ENCODE data around the gene ILKAP. TPM values are rescaled to one million over a fixed set of nuclear protein-coding genes. Genes with fewer than 3 reads are reported as not detected.

ILKAP gene
- total and polyA plus RNA-seq, 2 experiments from 2014 or later, result 11.9 to 35.0 TPM

DNA sequence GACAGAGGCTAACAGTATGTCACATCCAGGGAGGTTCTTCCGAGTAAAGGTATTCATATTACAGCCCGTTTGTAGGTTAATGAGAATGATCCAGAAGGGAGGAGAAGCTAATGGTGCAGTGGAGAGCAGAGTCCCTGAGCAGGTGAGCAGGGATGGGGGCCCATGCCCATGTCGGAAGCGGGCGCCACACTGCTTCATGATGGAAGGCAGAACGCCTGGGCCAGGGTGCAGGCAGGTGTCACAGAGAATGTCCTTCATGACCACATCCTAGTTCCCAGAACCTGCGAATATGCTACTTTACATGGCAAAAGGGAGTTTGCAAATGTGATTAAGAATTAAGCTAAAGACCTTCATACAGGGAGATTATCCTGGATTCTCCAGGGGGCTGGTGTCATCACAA is 32.4 kb upstream of the ILKAP start:
- H3K4me3 ChIP-seq, result no peak overlapping the region
- H3K9ac ChIP-seq, result no peak overlapping the region
- H3K27me3 ChIP-seq (replicated peaks; ENCODE audit: insufficient read depth), result peaks cover 39% of the 10 kb centered on the region
- 0 out of 2 replicates have a peak, but pooled peaks cover 4% of the 10 kb centered on the region for H3F3A ChIP-seq (ENCODE audit: insufficient read depth)
- WGBS, 2 experiments (ENCODE audit: low coverage in 1 of 2, low lambda C conversion rate in 2 of 2, missing lambda C conversion rate in 2 of 2), result 92 to 95% methylated on average over 7 of the region's 7 CpGs
- no peaks in the 10 kb centered on the region for H3K79me2 ChIP-seq (ENCODE audit: insufficient read depth)
- no peaks in the 10 kb centered on the region for H3K36me3 ChIP-seq (ENCODE audit: low read depth)
- no peak overlapping the region for H3K4me2 ChIP-seq (ENCODE audit: unreplicated experiment)
- H3K9me2 ChIP-seq (ENCODE audit: insufficient read depth), result no peaks in the 10 kb centered on the region
- no peaks in the 10 kb centered on the region for H3K4me1 ChIP-seq (ENCODE audit: insufficient read depth)
- no peak overlapping the region for H2AFZ ChIP-seq
- H4K20me1 ChIP-seq (ENCODE audit: insufficient read depth), result no peaks in the 10 kb centered on the region
- DNase-seq, result no peak
- H3K9me3 ChIP-seq (ENCODE audit: low read depth), result no peaks in the 10 kb centered on the region
- TF ChIP-seq EZH2 (IDR thresholded peaks at IDR 0.05; ENCODE audit: insufficient read depth, poor library complexity, severe bottlenecking) (no peak), EZH2phosphoT487 (IDR thresholded peaks at IDR 0.05; ENCODE audit: insufficient read depth, low read depth) (no peak)
- H3K27ac ChIP-seq, result no peak overlapping the region
- in situ Hi-C loops (cut with MboI), result no loop called here

DNA sequence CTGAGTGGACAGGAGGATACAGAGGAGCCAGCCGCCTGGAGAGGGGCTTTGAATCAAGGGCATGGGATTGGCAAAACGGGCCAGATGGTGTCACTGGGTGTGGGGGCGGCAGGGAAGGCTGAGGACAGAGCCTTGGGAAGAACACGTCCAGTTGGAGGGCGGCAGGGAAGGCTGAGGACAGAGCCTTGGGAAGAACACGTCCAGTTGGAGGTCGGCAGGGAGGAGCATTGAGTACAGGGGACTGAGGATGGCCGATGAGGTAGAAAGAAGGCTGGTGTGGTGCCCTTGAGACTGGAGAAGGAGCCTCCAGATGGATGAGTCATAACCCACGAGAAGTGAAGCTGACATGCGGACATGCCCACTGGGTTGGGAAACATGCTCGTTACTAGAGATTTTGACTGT is 31.8 kb upstream of the ILKAP start:
- no peak overlapping the region for H3K4me2 ChIP-seq (ENCODE audit: unreplicated experiment)
- H2AFZ ChIP-seq, result no peak overlapping the region
- H3K36me3 ChIP-seq (ENCODE audit: low read depth), result no peaks in the 10 kb centered on the region
- H3K4me1 ChIP-seq (ENCODE audit: insufficient read depth), result no peaks in the 10 kb centered on the region
- no peak overlapping the region for H3K9ac ChIP-seq
- DNase-seq, result peak; percentile 46
- in situ Hi-C loops (cut with MboI), result no loop called here
- no peak for TF ChIP-seq EZH2 (IDR thresholded peaks at IDR 0.05; ENCODE audit: insufficient read depth, poor library complexity, severe bottlenecking)
- TF ChIP-seq EZH2phosphoT487 (IDR thresholded peaks at IDR 0.05; ENCODE audit: insufficient read depth, low read depth), result no peak
- H3F3A ChIP-seq (ENCODE audit: insufficient read depth), result 0 out of 2 replicates have a peak, but pooled peaks cover 4% of the 10 kb centered on the region
- H3K9me2 ChIP-seq (ENCODE audit: insufficient read depth), result no peaks in the 10 kb centered on the region
- H4K20me1 ChIP-seq (ENCODE audit: insufficient read depth), result no peaks in the 10 kb centered on the region
- H3K79me2 ChIP-seq (ENCODE audit: insufficient read depth), result no peaks in the 10 kb centered on the region
- H3K4me3 ChIP-seq, result no peak overlapping the region
- no peak overlapping the region for H3K27ac ChIP-seq
- no peaks in the 10 kb centered on the region for H3K9me3 ChIP-seq (ENCODE audit: low read depth)
- peaks cover 42% of the 10 kb centered on the region for H3K27me3 ChIP-seq (replicated peaks; ENCODE audit: insufficient read depth)
- 62 to 67% methylated on average over 11 of the region's 11 CpGs for WGBS, 2 experiments (ENCODE audit: low coverage in 1 of 2, low lambda C conversion rate in 2 of 2, missing lambda C conversion rate in 2 of 2)

GRCh38 chr2:238233625-238234024 is 30.1 kb upstream of the ILKAP start:
- in situ Hi-C loops (cut with MboI), result no loop called here
- WGBS, 2 experiments (ENCODE audit: low coverage in 1 of 2, low lambda C conversion rate in 2 of 2, missing lambda C conversion rate in 2 of 2), result 74 to 75% methylated on average over 12 of the region's 12 CpGs

GRCh38 chr2:238231809-238232208 is 28.3 kb upstream of the ILKAP start:
- Histone ChIP-seq H3K36me3 (ENCODE audit: low read depth) (no peaks in the 10 kb centered on the region), H3K4me1 (ENCODE audit: insufficient read depth) (no peaks in the 10 kb centered on the region), H3K79me2 (ENCODE audit: insufficient read depth) (no peaks in the 10 kb centered on the region), H2AFZ (no peak overlapping the region; the same call in 1 of the 2 replicates), H3K27ac (no peak overlapping the region), H3K9me2 (ENCODE audit: insufficient read depth) (no peaks in the 10 kb centered on the region), H3K4me2 (ENCODE audit: unreplicated experiment) (no peak overlapping the region), H3K9ac (no peak overlapping the region), H3K27me3 (replicated peaks; ENCODE audit: insufficient read depth) (peaks cover 19% of the 10 kb centered on the region; the same call in 1 of the 2 replicates), H3K4me3 (peak overlapping the region; percentile 66; the same call in 1 of the 2 replicates), H4K20me1 (ENCODE audit: insufficient read depth) (no peaks in the 10 kb centered on the region), H3K9me3 (ENCODE audit: low read depth) (no peaks in the 10 kb centered on the region), H3F3A (ENCODE audit: insufficient read depth) (no peaks in the 10 kb centered on the region)
- 59 to 60% methylated on average over 21 of the region's 21 CpGs for WGBS, 2 experiments (ENCODE audit: low coverage in 1 of 2, low lambda C conversion rate in 2 of 2, missing lambda C conversion rate in 2 of 2)
- in situ Hi-C loops (cut with MboI), result no loop called here
- TF ChIP-seq EZH2 (IDR thresholded peaks at IDR 0.05; ENCODE audit: insufficient read depth, poor library complexity, severe bottlenecking) (no peak), EZH2phosphoT487 (IDR thresholded peaks at IDR 0.05; ENCODE audit: insufficient read depth, low read depth) (no peak)
- no peak for DNase-seq

More at GRCh38 chr2:238233625-238234024, 30.1 kb upstream of the ILKAP start:
- TF ChIP-seq EZH2 (IDR thresholded peaks at IDR 0.05; ENCODE audit: insufficient read depth, poor library complexity, severe bottlenecking) (no peak), EZH2phosphoT487 (IDR thresholded peaks at IDR 0.05; ENCODE audit: insufficient read depth, low read depth) (no peak)
- Histone ChIP-seq H4K20me1 (ENCODE audit: insufficient read depth) (no peaks in the 10 kb centered on the region), H3K9me3 (ENCODE audit: low read depth) (no peaks in the 10 kb centered on the region), H3K4me2 (ENCODE audit: unreplicated experiment) (no peak overlapping the region), H3K9me2 (ENCODE audit: insufficient read depth) (no peaks in the 10 kb centered on the region), H3K27me3 (replicated peaks; ENCODE audit: insufficient read depth) (peaks cover 37% of the 10 kb centered on the region), H3K4me1 (ENCODE audit: insufficient read depth) (no peaks in the 10 kb centered on the region), H3K79me2 (ENCODE audit: insufficient read depth) (no peaks in the 10 kb centered on the region), H3K9ac (no peak overlapping the region), H3K27ac (no peak overlapping the region), H3F3A (ENCODE audit: insufficient read depth) (0 out of 2 replicates have a peak, but pooled peaks cover 4% of the 10 kb centered on the region), H2AFZ (no peak overlapping the region), H3K36me3 (ENCODE audit: low read depth) (no peaks in the 10 kb centered on the region), H3K4me3 (no peak overlapping the region)
- no peak for DNase-seq

Measured in GM23248 (cell line).